Globus pallidus (tissue), 1 donor: ENCODE measurements around the gene TBX15.
"Not testable (repeated sequence)": the region's sequence is repeated elsewhere in the genome, so short reads cannot be mapped to it uniquely, and the experiment has no call there.

Source experiments
- DNase-seq: peaks from one replicate; pipeline ENCODE4 v3.0.0-alpha.2; 2015; ENCODE audit warnings: low spot score

TBX15 gene

GRCh38 chr1:118958937-118959631, 29.1 kb downstream of the TBX15 start:
- no peak for DNase-seq

DNA sequence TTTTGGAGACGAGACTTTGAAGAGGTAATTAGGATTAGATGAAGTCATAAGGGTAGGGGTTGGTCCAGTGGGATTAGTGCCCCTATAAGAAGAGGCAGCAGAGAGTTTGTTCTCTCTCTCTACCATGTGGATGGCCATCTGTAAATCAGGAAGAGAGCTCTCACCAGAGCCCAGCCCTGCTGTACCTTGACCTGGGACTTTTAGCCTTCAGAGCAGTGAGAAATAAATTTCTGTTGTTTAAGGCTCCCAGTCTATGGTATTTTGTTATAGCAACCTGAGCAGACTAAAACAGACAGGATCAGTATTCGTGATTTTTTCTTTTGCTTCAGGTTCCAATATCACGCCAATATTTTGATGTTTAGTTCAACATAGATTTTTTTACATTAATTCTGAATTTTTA, 30.0 kb downstream of the TBX15 start:
- no peak for DNase-seq

DNA sequence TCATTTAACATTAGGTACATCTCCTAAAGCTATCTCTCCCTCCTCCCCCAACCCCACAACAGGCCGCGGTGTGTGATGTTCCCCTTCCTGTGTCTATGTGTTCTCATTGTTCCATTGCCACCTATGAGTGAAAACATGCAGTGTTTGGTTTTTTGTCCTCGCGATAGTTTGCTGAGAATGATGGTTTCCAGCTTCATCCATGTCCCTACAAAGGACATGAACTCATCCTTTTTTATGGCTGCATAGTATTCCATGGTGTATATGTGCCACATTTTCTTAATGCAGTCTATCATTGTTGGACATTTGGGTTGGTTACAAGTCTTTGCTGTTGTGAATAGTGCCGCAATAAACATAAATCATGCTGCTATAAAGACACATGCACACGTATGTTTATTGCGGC, 30.6 kb downstream of the TBX15 start:
- not testable (repeated sequence) for DNase-seq

- no peak for DNase-seq
These were observed 33.7 kb downstream of the TBX15 start for GRCh38 chr1:118954301-118954905.

- no peak for DNase-seq
These were observed 36.7 kb downstream of the TBX15 start for GRCh38 chr1:118951270-118951936.

GRCh38 chr1:118949315-118949714, 38.8 kb downstream of the TBX15 start:
- no peak for DNase-seq

- no peak for DNase-seq
These were observed 39.3 kb downstream of the TBX15 start for GRCh38 chr1:118948846-118949245.

GRCh38 chr1:118948351-118948750, 39.8 kb downstream of the TBX15 start:
- DNase-seq: no peak

- DNase-seq: no peak
These were observed 40.4 kb downstream of the TBX15 start for GRCh38 chr1:118947790-118948189.

GRCh38 chr1:118947003-118947765, 41.0 kb downstream of the TBX15 start:
- no peak for DNase-seq

DNA sequence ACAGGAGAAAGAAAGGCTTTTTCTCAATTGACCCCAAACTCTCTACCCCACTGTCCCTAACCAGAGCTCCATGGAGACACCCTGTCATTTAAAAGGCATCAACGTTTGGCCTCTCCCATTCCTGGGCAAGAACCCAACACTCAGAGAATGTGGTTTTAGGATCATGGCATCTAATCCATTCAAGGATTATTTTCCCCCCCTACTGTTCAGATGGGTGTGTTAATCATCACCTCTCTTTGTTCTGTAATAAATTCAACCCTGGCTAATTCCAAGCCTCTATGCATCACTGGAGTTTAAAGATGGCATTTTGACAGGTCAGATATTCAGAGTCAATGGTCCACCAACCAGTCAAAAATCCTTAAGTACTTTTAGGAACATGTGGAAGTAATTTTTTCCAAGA, 42.7 kb downstream of the TBX15 start:
- no peak for DNase-seq

DNA sequence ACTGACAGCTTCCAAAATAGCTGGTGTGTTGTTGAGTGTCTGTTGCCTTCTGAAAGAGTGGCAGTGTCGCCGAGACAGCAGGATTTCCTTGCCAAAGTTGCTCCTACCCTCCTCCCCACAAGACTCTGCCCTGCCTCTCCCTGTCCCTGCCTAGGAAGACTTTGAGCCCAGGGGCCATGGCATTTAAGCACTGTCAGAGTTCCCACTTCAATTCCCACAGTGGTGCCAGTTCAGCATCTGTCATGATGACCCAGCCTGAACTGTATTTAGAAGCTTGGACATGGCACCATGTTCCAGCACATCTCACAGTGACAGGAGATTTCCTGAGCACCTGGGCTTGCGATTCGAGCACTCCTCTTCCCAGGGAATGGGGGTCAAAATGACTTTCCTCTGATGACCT, 43.6 kb downstream of the TBX15 start:
- DNase-seq: no peak

- DNase-seq: no peak
These were observed 44.0 kb downstream of the TBX15 start for GRCh38 chr1:118944133-118944532.

DNA sequence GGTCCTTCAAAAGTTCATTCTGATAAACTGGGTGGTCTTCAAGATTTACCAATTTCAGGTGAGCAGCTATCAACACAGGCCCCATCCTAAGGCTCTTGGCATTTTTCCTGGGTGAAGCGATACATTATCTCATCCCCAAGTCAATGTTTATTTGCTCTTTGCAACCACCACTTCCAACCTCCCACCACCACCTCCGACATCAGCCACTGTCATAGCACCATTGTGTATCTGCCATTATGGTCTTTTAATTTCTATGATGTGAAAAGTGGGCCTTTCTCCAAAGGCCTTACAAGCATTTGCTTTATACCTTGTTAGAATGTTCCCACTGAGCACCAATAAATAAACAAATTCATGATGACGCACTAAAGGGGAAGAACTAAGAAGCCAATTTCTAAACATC, 47.2 kb downstream of the TBX15 start:
- no peak for DNase-seq

DNA sequence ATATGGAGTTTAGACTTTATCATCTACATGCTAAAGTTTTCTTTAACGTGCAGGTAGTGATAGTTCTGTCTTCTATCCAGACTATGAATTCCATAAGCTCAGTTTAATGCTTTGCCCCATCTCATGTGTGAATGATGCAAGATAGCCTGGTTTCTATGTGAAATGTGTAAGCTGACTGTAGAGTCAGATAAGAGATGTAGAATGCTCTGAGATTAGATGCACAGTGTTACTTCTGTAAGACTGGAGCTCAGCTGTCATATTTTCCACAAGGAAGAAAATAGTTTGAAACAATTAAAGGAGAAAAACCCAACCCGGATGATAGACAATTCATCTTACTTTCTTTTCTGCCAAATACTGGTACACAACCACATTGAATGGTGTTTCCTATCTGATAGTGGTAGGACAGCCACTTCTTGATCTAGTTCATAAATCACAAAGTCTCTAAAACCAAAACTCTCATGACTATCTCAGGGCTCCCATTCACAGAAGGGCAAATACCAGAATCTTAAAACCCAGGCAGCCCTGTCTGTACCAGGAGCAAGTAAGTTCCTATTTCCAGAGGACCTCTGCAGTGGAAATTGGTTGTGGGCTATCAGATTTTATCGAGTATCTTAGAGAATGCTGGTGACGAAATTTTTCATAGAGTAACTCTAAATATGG, 50.6 kb downstream of the TBX15 start:
- no peak for DNase-seq

GRCh38 chr1:118934706-118935105, 53.4 kb downstream of the TBX15 start:
- no peak for DNase-seq

GRCh38 chr1:118933051-118933781, 54.9 kb downstream of the TBX15 start:
- no peak for DNase-seq

- DNase-seq: no peak
These were observed 56.3 kb downstream of the TBX15 start for GRCh38 chr1:118931876-118932275.

GRCh38 chr1:118928739-118929554, 59.2 kb downstream of the TBX15 start:
- no peak for DNase-seq

DNA sequence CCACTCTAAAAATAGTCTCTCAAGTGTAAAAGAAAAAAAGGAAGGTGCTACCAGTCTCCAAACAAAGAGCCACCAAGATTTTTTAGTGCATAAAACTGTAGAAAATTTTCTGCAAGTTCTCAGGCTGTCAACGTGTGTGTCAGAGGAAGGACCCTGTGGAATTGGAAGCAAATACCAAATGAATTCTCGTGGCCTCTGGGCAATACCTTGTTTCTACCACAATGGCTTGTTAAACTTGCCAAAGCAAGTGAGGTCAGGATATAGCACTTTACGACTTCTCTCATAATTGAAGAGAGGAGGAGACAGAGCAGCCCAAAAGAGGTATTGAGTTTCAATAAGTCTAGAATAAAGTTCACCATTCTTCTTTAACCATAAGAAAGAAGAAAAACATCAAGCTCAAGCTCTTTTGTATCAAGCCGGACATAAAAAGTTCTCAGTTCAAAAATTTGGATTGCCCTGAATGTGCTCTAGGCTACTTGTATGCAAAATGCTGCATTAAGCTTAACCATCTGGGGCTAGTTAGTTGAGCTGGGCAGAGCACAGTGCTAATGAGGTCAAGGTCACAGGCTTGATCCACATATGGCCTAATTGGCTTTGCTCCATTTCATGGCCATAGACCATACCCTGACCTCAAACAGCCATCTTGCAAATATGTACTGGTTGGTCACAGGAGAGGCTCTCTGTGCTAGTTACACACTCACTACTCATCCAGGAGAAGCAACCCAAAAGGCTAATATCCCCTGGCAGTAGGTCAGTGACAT, 60.5 kb downstream of the TBX15 start:
- no peak for DNase-seq
